Kidney epithelial cell (primary cell): ENCODE data around the gene SORCS3. TPM values are rescaled to one million over a fixed set of nuclear protein-coding genes. Genes with fewer than 3 reads are reported as not detected.

Experiments
- DNase-seq: peaks from one replicate; pipeline ENCODE4 v3.0.0-alpha.2; 2010; ENCODE audit warnings: low read depth
- H3K27me3 ChIP-seq: 2 replicates; pipeline ENCODE4 v1.6.0; 2011; ENCODE audit warnings: low read length; ENCODE audit not compliant: control insufficient read depth, insufficient read depth
- H3K36me3 ChIP-seq: 2 replicates; pipeline ENCODE4 v1.5.1; 2011; ENCODE audit warnings: low read length; ENCODE audit not compliant: control insufficient read depth, insufficient read depth
- H3K4me3 ChIP-seq: 2 replicates; pipeline ENCODE4 v1.5.1; 2011; ENCODE audit warnings: low read depth, mild to moderate bottlenecking, control low read depth, low read length
- CTCF ChIP-seq: IDR thresholded peaks from 2 replicates; pipeline ENCODE4 v1.5.1; 2011; ENCODE audit warnings: mild to moderate bottlenecking, moderate library complexity, low read length, control low read depth, inconsistent platforms; ENCODE audit not compliant: insufficient read depth, poor library complexity, severe bottlenecking
- total RNA-seq: library from RNA; depleted of rRNA; stranded (reverse); fragments of >200 nt; gene quantifications from 2 replicates; pipeline ENCODE4 v1.2.3, GENCODE V29; 2015

Gene SORCS3
- total RNA-seq, 1 donor from 2014 or later = 0.96 TPM

- DNase-seq = peak; percentile 72
- TF ChIP-seq CTCF = no peak
- H3K27me3 ChIP-seq = no peaks in the 10 kb centered on the region
- H3K4me3 ChIP-seq = no peak overlapping the region
- H3K36me3 ChIP-seq = no peaks in the 10 kb centered on the region
Observed at GRCh38 chr10:105017116-105017515, 376.0 kb downstream of the SORCS3 start.

- no peaks in the 10 kb centered on the region for H3K27me3 ChIP-seq
- DNase-seq = no peak
- H3K4me3 ChIP-seq = no peak overlapping the region
- H3K36me3 ChIP-seq = no peaks in the 10 kb centered on the region
- no peak for TF ChIP-seq CTCF
Observed at GRCh38 chr10:105017691-105018090, 376.6 kb downstream of the SORCS3 start.

GRCh38 chr10:105023211-105024111 is 382.4 kb downstream of the SORCS3 start:
- Histone ChIP-seq H3K36me3 (no peaks in the 10 kb centered on the region), H3K4me3 (no peak overlapping the region), H3K27me3 (no peaks in the 10 kb centered on the region)
- TF ChIP-seq CTCF = no peak
- DNase-seq = peak; percentile 82

GRCh38 chr10:105024184-105024583 is 383.1 kb downstream of the SORCS3 start:
- no peak overlapping the region for H3K4me3 ChIP-seq
- H3K27me3 ChIP-seq = no peaks in the 10 kb centered on the region
- H3K36me3 ChIP-seq = no peaks in the 10 kb centered on the region
- no peak for DNase-seq
- no peak for TF ChIP-seq CTCF

GRCh38 chr10:105025092-105025491 is 384.0 kb downstream of the SORCS3 start:
- DNase-seq = no peak

More at GRCh38 chr10:105025092-105025491, 384.0 kb downstream of the SORCS3 start:
- H3K27me3 ChIP-seq = no peaks in the 10 kb centered on the region
- no peak for TF ChIP-seq CTCF
- H3K4me3 ChIP-seq = no peak overlapping the region
- no peaks in the 10 kb centered on the region for H3K36me3 ChIP-seq
